MCF 10A (cell line): Measurements from ENCODE around the gene GRIFIN. TPM values are rescaled to one million over a fixed set of nuclear protein-coding genes. Genes with fewer than 3 reads are reported as not detected.

Source experiments
- BruUV-seq: library from RNA; stranded (reverse); fragments of 400-500 nt; replicated peaks from 2 replicates; lab custom pipeline; 2021; lab: Mats Ljungman, UMichigan
- CTCF ChIA-PET: fragments of 300-600 bp; sonication (Branson Sonifier 250); formaldehyde crosslinking; extraction: SDS; loops from one replicate; lab custom pipeline; 2021; ENCODE audit warnings: antibody characterized with exemption, inconsistent platforms; lab: Yijun Ruan, JAX
- POLR2A ChIA-PET: fragments of 300-600, 350-650 bp; sonication (Branson Sonifier 250); formaldehyde crosslinking; extraction: SDS; loops from one replicate; lab custom pipeline; 2020; ENCODE audit warnings: antibody characterized with exemption, inconsistent platforms; lab: Yijun Ruan, JAX
- DNase-seq: peaks from one replicate; pipeline ENCODE4 v3.0.0-alpha.2; 2018; ENCODE audit not compliant: unreplicated experiment
- H3K27ac Mint-ChIP-seq: one replicate; pipeline ENCODE4 v1.8.0; 2022; ENCODE audit warnings: mild to moderate bottlenecking, low read depth, mixed read lengths; ENCODE audit not compliant: unreplicated experiment
- H3K27me3 Mint-ChIP-seq: one replicate; pipeline ENCODE4 v1.8.0; 2022; ENCODE audit warnings: mixed read lengths; ENCODE audit not compliant: insufficient read depth, unreplicated experiment
- H3K36me3 Mint-ChIP-seq: one replicate; pipeline ENCODE4 v1.8.0; 2022; ENCODE audit warnings: mild to moderate bottlenecking, moderate library complexity, mixed read lengths; ENCODE audit not compliant: insufficient read depth, unreplicated experiment
- H3K4me1 Mint-ChIP-seq: one replicate; pipeline ENCODE4 v1.8.0; 2022; ENCODE audit warnings: mixed read lengths; ENCODE audit not compliant: insufficient read depth, unreplicated experiment
- H3K4me3 Mint-ChIP-seq: one replicate; pipeline ENCODE4 v1.8.0; 2022; ENCODE audit warnings: mild to moderate bottlenecking, moderate library complexity, mixed read lengths; ENCODE audit not compliant: unreplicated experiment
- H3K9me3 Mint-ChIP-seq: one replicate; pipeline ENCODE4 v1.8.0; 2022; ENCODE audit warnings: mixed read lengths; ENCODE audit not compliant: unreplicated experiment
- CTCF ChIP-seq: fragments of 200-600 bp; IDR thresholded peaks from one replicate; pipeline ENCODE4 v1.8.0; 2022; ENCODE audit warnings: antibody characterized with exemption, mild to moderate bottlenecking; ENCODE audit not compliant: unreplicated experiment
- intact Hi-C: fragments of 100-400 bp; cut with micrococcal nuclease; formaldehyde crosslinking; loops from 2 replicates; pipeline ENCODE4 v1.14.1; 2022
- total RNA-seq: library from RNA; stranded (reverse); gene quantifications from 2 replicates; pipeline ENCODE4 v1.2.3, GENCODE V29; 2022

GRIFIN gene
- total RNA-seq, 1 experiment from 2014 or later = not detected

- Mint-ChIP-seq H3K9me3 (no peaks in the 10 kb centered on the region), H3K27ac (no peak overlapping the region), H3K4me1 (peaks cover 9% of the 10 kb centered on the region), H3K27me3 (no peaks in the 10 kb centered on the region), H3K4me3 (no peak overlapping the region), H3K36me3 (no peaks in the 10 kb centered on the region)
- TF ChIP-seq CTCF = no peak
- CTCF ChIA-PET = interaction anchor here (0.6 kb wide), 1 partner anchor 1804 kb away, joined by 3 read pairs; no protein-coding TSS in a partner anchor
- POLR2A ChIA-PET = no interaction called here
- no peak for DNase-seq
- intact Hi-C loops = no loop called here
- no TSS peak for BruUV-seq
Measured at GRCh38 chr7:2507208-2507916, 31.2 kb upstream of the GRIFIN start.

GRCh38 chr7:2505401-2505800 is 29.2 kb upstream of the GRIFIN start:
- no peak for DNase-seq
- TF ChIP-seq CTCF = no peak
- CTCF ChIA-PET = no interaction called here
- Mint-ChIP-seq H3K27me3 (no peaks in the 10 kb centered on the region), H3K27ac (no peak overlapping the region), H3K4me1 (peaks cover 9% of the 10 kb centered on the region), H3K36me3 (no peaks in the 10 kb centered on the region), H3K4me3 (no peak overlapping the region), H3K9me3 (no peaks in the 10 kb centered on the region)
- BruUV-seq = no TSS peak
- intact Hi-C loops = no loop called here
- POLR2A ChIA-PET = no interaction called here

- no peaks in the 10 kb centered on the region for H3K27me3 Mint-ChIP-seq
- no peaks in the 10 kb centered on the region for H3K9me3 Mint-ChIP-seq
- no TSS peak for BruUV-seq
- CTCF ChIA-PET = no interaction called here
- H3K4me1 Mint-ChIP-seq = peaks cover 9% of the 10 kb centered on the region
- intact Hi-C loops = no loop called here
- DNase-seq = no peak
- no peak overlapping the region for H3K4me3 Mint-ChIP-seq
- no peak for TF ChIP-seq CTCF
- no peaks in the 10 kb centered on the region for H3K36me3 Mint-ChIP-seq
- POLR2A ChIA-PET = no interaction called here
- H3K27ac Mint-ChIP-seq = no peak overlapping the region
Measured at GRCh38 chr7:2504889-2505375, 28.7 kb upstream of the GRIFIN start.

- H3K4me1 Mint-ChIP-seq = peaks cover 9% of the 10 kb centered on the region
- H3K36me3 Mint-ChIP-seq = no peaks in the 10 kb centered on the region
- H3K9me3 Mint-ChIP-seq = no peaks in the 10 kb centered on the region
- H3K4me3 Mint-ChIP-seq = no peak overlapping the region
- H3K27ac Mint-ChIP-seq = no peak overlapping the region
- ChIA-PET CTCF (no interaction called here), POLR2A (no interaction called here)
- intact Hi-C loops = no loop called here
- TF ChIP-seq CTCF = no peak
- no peak for DNase-seq
- BruUV-seq = no TSS peak
- H3K27me3 Mint-ChIP-seq = no peaks in the 10 kb centered on the region
Measured at GRCh38 chr7:2504128-2504888, 28.1 kb upstream of the GRIFIN start.
